ENCODE data around the gene ARMC5.

The ARMC5 gene

GRCh38 chr16:31513126-31513525 is 53.8 kb downstream of the ARMC5 start:
- no peak for TF ChIP-seq TEAD4 (IDR thresholded peaks at IDR 0.05)
- no peak for TF ChIP-seq CEBPB (IDR thresholded peaks at IDR 0.05)
- no peak for TF ChIP-seq NFIC (IDR thresholded peaks at IDR 0.05)
- TF ChIP-seq USF1 (IDR thresholded peaks at IDR 0.05) = no peak
- no peak for TF ChIP-seq EP300 (IDR thresholded peaks at IDR 0.05; ENCODE audit: borderline replicate concordance)
- TF ChIP-seq REST (IDR thresholded peaks at IDR 0.05; ENCODE audit: low read depth) = no peak
- no peak for TF ChIP-seq FOXM1 (IDR thresholded peaks at IDR 0.05; ENCODE audit: borderline replicate concordance, low read depth)
- no peak for TF ChIP-seq ZBTB7A (IDR thresholded peaks at IDR 0.05; ENCODE audit: low read depth)
- TF ChIP-seq RAD21 (IDR thresholded peaks at IDR 0.05; ENCODE audit: low read depth) = no peak
- no peak for TF ChIP-seq TCF12 (IDR thresholded peaks at IDR 0.05; ENCODE audit: low read depth)
- no peak for TF ChIP-seq MAX (IDR thresholded peaks at IDR 0.05)
- no peak for TF ChIP-seq TAF1 (IDR thresholded peaks at IDR 0.05; ENCODE audit: low read depth)
- no peak for TF ChIP-seq YY1 (IDR thresholded peaks at IDR 0.05; ENCODE audit: low read depth)
- TF ChIP-seq EGR1 (IDR thresholded peaks at IDR 0.05) = no peak
- TF ChIP-seq CREB1 (IDR thresholded peaks at IDR 0.05; ENCODE audit: low read depth) = no peak

GRCh38 chr16:31513884-31514283 is 54.6 kb downstream of the ARMC5 start:
- no peak for TF ChIP-seq REST (IDR thresholded peaks at IDR 0.05; ENCODE audit: low read depth)
- no peak for TF ChIP-seq TAF1 (IDR thresholded peaks at IDR 0.05; ENCODE audit: low read depth)
- TF ChIP-seq FOXM1 (IDR thresholded peaks at IDR 0.05; ENCODE audit: borderline replicate concordance, low read depth) = no peak
- no peak for TF ChIP-seq USF1 (IDR thresholded peaks at IDR 0.05)
- no peak for TF ChIP-seq NFIC (IDR thresholded peaks at IDR 0.05)
- TF ChIP-seq TCF12 (IDR thresholded peaks at IDR 0.05; ENCODE audit: low read depth) = no peak
- no peak for TF ChIP-seq MAX (IDR thresholded peaks at IDR 0.05)
